CD4-positive, alpha-beta T cell treated with Interferon alpha-2 for 1 hour (primary cell): ENCODE results near the gene LAMA4.

Source experiments
- DNase-seq, 2 donors: peaks; one replicate each; pipeline ENCODE4 v3.0.0-alpha.2; 2020 to 2022

The LAMA4 gene

DNA sequence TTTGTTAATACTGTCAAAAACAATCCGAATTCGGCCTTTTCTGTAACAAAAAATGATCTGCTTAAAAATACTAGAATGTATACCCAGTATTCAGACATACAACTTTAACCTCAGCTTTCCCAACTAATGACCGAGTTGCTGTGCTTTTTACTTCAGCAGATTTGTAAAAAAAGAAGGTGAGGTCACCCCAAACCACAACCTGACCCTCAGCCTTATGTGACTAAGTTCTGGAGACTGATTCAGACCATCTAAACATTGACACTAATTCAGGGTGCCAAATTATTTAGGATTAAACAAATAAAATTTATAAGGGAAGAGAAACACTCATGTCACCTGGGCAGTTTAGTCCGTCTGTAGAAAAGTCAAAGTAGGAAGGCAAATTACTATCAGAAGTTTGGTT, 192.8 kb downstream of the LAMA4 start:
- no peak for DNase-seq
